ENCODE results near the gene CEP85. TPM values are rescaled to one million over a fixed set of nuclear protein-coding genes. Genes with fewer than 3 reads are reported as not detected.
A peak's percentile ranks its signal among the peaks of the same experiment; 100 is the strongest.

CEP85 gene
- total and polyA plus RNA-seq, 12 donors, result 7.0 to 74.5 (median 52.0) TPM

DNA sequence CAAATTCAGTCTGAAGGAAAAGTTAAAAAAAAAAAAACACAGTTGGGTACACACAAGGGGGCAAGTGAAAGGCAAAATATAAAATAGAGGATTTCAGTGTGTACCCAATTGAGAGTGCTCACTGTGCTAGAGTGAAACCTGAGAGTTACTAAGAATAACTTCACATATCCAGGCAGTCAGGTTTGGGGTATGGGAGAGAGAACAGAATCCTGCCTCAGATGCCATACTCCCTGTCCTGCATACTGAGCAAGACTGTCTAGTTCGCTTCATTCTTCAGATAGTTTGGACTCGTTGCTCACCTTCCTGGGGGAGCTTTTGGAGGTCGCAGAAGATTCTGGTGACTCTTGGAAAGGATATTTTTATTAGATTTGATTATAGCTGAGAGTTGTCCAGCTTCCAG lies 20.4 kb downstream of the CEP85 start:
- H3K36me3 ChIP-seq, result peaks cover 0 to 54% (median 5%) of the 10 kb centered on the region in 9 donors
- ATAC-seq (peak; percentile 57 to 87 (median 74)), DNase-seq (no peak)
- TF ChIP-seq, protein P1, sequence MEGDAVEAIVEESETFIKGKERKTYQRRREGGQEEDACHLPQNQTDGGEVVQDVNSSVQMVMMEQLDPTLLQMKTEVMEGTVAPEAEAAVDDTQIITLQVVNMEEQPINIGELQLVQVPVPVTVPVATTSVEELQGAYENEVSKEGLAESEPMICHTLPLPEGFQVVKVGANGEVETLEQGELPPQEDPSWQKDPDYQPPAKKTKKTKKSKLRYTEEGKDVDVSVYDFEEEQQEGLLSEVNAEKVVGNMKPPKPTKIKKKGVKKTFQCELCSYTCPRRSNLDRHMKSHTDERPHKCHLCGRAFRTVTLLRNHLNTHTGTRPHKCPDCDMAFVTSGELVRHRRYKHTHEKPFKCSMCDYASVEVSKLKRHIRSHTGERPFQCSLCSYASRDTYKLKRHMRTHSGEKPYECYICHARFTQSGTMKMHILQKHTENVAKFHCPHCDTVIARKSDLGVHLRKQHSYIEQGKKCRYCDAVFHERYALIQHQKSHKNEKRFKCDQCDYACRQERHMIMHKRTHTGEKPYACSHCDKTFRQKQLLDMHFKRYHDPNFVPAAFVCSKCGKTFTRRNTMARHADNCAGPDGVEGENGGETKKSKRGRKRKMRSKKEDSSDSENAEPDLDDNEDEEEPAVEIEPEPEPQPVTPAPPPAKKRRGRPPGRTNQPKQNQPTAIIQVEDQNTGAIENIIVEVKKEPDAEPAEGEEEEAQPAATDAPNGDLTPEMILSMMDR (IDR thresholded peaks at IDR 0.05), result no peak
- WGBS, 2 donors, result 50 to 62% methylated on average over 3 of the region's 3 CpGs
- H3K9me3 ChIP-seq, result no peaks in the 10 kb centered on the region
- peak overlapping the region in 9 of 10 donors; percentile 39 to 92 (median 83) for H3K27ac ChIP-seq
- H3K4me3 ChIP-seq, result peak overlapping the region in 8 of 10 donors; percentile 34 to 51 (median 47)
- intact Hi-C loops (cut with DNase I), result no loop called here
- no peaks in the 10 kb centered on the region for H3K27me3 ChIP-seq
- peaks cover 0 to 21% (median 6%) of the 10 kb centered on the region in 9 donors for H3K4me1 ChIP-seq

GRCh38 chr1:26257222-26257621 lies 23.2 kb downstream of the CEP85 start:
- no peaks in the 10 kb centered on the region for H3K27me3 ChIP-seq
- no peaks in the 10 kb centered on the region for H3K9me3 ChIP-seq
- peaks cover 0 to 31% (median 6%) of the 10 kb centered on the region in 9 donors for H3K4me1 ChIP-seq
- TF ChIP-seq, protein P1 (IDR thresholded peaks at IDR 0.05), result no peak
- H3K27ac ChIP-seq, result peak overlapping the region; percentile 61 to 92 (median 79)
- DNase-seq (peak in 1 of 2 donors; percentile 48), ATAC-seq (peak; percentile 60 to 89 (median 84))
- peak overlapping the region in 8 of 10 donors; percentile 13 to 51 (median 45) for H3K4me3 ChIP-seq
- WGBS, 2 donors, result 59 to 79% methylated on average over 2 of the region's 2 CpGs
- peaks cover 0 to 66% (median 22%) of the 10 kb centered on the region in 9 donors for H3K36me3 ChIP-seq
- intact Hi-C loops (cut with DNase I), result no loop called here

DNA sequence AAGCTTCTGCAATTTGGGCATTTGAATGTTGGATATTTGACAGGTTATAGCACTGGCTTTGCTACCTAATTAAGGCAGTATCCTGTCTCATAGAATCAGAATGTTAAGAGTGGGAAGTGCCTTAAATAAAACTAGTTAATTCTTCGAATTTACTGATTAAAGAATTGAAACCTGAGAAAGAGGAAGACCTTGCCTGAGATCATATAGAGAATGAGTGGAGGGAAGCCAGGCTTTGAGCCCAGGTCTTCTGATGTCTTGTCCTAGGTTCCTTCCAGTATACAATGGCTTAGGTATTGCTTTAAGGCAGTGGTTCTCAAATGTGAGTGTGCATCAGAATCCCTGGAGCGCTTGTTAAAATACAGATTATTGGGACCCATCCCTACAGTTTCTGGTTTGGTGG lies 25.0 kb downstream of the CEP85 start:
- peaks cover 0 to 37% (median 6%) of the 10 kb centered on the region in 9 donors for H3K4me1 ChIP-seq
- H3K27me3 ChIP-seq, result no peaks in the 10 kb centered on the region
- TF ChIP-seq, protein P1 (IDR thresholded peaks at IDR 0.05), result no peak
- H3K27ac ChIP-seq, result peak overlapping the region in 7 of 10 donors; percentile 35 to 92 (median 83)
- no peak for DNase-seq
- intact Hi-C loops (cut with DNase I), result no loop called here
- H3K36me3 ChIP-seq, result peaks cover 0 to 84% (median 27%) of the 10 kb centered on the region in 9 donors
- ATAC-seq, result no peak
- 80 to 89% methylated on average over 2 of the region's 2 CpGs for WGBS, 2 donors
- no peaks in the 10 kb centered on the region for H3K9me3 ChIP-seq
- no peak overlapping the region for H3K4me3 ChIP-seq

DNA sequence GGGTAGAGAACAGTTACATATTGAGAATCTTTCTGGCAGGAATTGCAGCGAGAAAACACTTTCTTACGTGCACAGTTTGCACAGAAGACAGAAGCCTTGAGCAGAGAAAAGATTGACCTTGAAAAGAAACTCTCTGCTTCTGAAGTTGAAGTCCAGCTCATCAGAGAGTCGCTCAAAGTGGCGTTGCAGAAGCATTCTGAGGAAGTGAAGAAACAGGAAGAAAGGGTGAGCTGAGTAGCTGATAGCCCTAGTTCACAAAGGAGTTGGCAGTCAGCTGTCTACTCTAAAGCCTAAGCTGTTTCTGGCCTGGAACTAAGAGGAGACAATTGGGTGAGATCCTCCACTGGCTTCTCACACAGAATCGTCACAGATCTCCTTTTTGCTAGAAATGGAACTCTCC lies 25.6 kb downstream of the CEP85 start:
- TF ChIP-seq, protein P1 (IDR thresholded peaks at IDR 0.05), result no peak
- no peak overlapping the region for H3K4me3 ChIP-seq
- DNase-seq (no peak), ATAC-seq (peak in 1 of 8 donors; percentile 39)
- peaks cover 0 to 37% (median 6%) of the 10 kb centered on the region in 9 donors for H3K4me1 ChIP-seq
- peaks cover 0 to 90% (median 31%) of the 10 kb centered on the region in 9 donors for H3K36me3 ChIP-seq
- intact Hi-C loops (cut with DNase I), result no loop called here
- 84 to 85% methylated on average over 5 of the region's 5 CpGs for whole genome bisulfite sequencing, 2 donors
- H3K27me3 ChIP-seq, result no peaks in the 10 kb centered on the region
- peak overlapping the region in 5 of 10 donors; percentile 1 to 92 (median 75) for H3K27ac ChIP-seq
- no peaks in the 10 kb centered on the region for H3K9me3 ChIP-seq
